Neuron (in vitro differentiated cells): Measurements from ENCODE around the gene IGF2BP2.

ENCODE experiments used
- H2AFZ ChIP-seq: one replicate; pipeline ENCODE4 v1.6.1; 2013; ENCODE audit warnings: low read depth, mild to moderate bottlenecking, inconsistent platforms, low read length, moderate library complexity
- H3K27me3 ChIP-seq: one replicate; pipeline ENCODE4 v1.6.1; 2013; ENCODE audit warnings: low read length; ENCODE audit not compliant: insufficient read depth
- H3K36me3 ChIP-seq: one replicate; pipeline ENCODE4 v1.6.1; 2013; ENCODE audit warnings: low read length; ENCODE audit not compliant: insufficient read depth
- H3K4me1 ChIP-seq: one replicate; pipeline ENCODE4 v1.6.1; 2013; ENCODE audit warnings: low read length; ENCODE audit not compliant: insufficient read depth
- H3K4me3 ChIP-seq: 2 replicates; pipeline ENCODE4 v1.5.1; 2013; ENCODE audit warnings: mild to moderate bottlenecking, low read length, moderate library complexity
- H3K9me3 ChIP-seq: one replicate; pipeline ENCODE4 v1.6.1; 2013; ENCODE audit warnings: low read length

Gene IGF2BP2

DNA sequence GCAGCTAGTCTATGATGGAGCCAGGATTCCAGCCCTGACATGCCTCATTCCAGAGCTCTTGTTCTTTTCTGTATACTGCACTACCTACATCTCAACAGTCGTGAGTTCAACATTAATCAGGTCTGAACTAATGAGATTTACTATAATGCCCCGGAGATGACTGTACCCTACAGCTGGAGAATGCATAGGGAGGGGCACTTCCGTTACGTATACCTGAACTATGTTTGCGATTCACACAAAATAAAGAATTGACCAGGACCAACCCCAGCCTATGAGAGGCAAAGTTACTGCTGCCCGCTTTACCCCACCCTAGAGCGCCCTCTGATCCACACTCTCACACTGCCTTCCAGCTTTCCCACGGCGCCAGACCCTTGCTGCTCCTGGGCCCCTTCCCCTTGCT is 97.0 kb downstream of the IGF2BP2 start:
- peaks cover 15% of the 10 kb centered on the region for H3K4me1 ChIP-seq

DNA sequence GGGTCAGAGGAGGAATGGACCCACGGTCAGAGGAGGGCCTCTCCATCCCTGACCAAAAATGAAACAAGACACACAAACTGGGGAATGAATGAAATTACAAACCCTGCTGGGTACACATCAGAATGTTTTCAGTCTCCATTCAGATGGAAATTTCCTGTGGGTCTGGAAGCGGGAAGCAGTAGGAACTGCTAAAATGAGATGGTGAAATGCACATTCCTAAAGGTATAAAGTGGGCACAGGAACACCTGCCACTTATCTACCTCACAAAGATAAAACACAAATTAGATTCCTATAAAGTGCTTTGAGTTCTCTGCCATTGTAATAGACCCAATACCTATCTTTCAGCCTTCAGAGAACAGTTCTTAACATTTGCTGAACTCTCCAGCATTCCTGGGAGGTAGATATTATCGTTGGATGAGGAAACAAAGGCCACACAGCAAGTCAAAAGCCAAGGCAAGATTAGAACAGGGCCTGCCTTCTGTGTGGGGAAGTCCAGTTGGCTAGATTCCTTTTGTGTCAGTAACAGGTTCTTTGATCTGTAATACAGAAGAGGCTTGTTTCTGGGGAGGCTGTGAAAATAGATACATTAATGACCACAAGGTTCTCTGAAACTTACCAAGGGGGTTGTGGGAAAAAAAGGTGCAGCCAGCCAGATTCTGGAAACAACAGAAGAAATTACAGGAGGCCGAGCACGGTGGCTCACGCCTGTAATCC is 98.4 kb downstream of the IGF2BP2 start:
- no peak overlapping the region for H3K4me3 ChIP-seq
- H3K9me3 ChIP-seq, result no peaks in the 10 kb centered on the region
- peaks cover 15% of the 10 kb centered on the region for H3K4me1 ChIP-seq
- H2AFZ ChIP-seq, result no peak overlapping the region
- H3K27me3 ChIP-seq, result no peaks in the 10 kb centered on the region
- peaks cover 2% of the 10 kb centered on the region for H3K36me3 ChIP-seq

More for the DNA sequence above, 97.0 kb downstream of the IGF2BP2 start:
- Histone ChIP-seq H3K9me3 (no peaks in the 10 kb centered on the region), H3K36me3 (peaks cover 2% of the 10 kb centered on the region), H3K4me3 (no peak overlapping the region), H3K27me3 (no peaks in the 10 kb centered on the region), H2AFZ (no peak overlapping the region)

DNA sequence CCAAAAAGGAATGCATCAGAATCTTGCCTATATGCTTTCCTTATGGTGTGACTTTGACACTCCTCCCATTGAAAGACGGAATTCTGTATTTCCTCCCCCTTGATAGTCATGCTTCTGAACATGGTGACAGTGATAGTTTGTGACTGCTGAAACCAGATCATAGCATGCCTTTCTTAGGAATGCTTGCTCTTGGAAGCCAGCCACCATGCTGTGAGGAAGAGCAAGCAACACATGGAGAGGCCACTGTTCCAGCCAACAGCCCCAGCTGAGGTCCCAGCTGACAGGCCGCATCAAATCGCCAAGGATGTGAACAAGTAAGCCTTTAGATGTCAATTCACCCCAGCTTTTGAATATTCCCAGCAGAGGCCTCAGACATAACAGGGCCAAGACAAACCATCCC is 100.1 kb downstream of the IGF2BP2 start:
- Histone ChIP-seq H3K27me3 (no peaks in the 10 kb centered on the region), H3K4me3 (no peak overlapping the region), H3K4me1 (peaks cover 15% of the 10 kb centered on the region), H3K9me3 (no peaks in the 10 kb centered on the region), H3K36me3 (peaks cover 2% of the 10 kb centered on the region), H2AFZ (no peak overlapping the region)

DNA sequence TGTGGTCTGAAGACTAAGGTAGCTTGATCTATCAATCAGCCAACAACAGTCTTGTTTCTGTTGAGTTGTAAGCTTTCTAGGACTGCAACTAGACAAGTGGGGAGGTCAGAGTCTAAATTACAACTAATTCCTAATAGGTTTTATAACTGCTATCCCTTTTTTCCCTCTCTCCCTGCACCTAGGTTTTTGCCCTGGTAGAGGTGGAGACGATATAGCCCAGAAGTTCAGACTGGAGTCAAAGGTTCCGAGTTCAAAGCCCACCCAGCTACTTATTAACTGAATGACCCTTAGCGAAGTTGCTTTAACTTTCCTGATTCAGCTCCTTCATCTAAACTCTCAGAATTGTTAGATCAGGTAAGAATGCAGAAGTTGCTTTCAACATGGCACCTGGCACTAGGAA is 100.6 kb downstream of the IGF2BP2 start:
- Histone ChIP-seq H3K4me1 (peaks cover 15% of the 10 kb centered on the region), H3K36me3 (peaks cover 2% of the 10 kb centered on the region)

DNA sequence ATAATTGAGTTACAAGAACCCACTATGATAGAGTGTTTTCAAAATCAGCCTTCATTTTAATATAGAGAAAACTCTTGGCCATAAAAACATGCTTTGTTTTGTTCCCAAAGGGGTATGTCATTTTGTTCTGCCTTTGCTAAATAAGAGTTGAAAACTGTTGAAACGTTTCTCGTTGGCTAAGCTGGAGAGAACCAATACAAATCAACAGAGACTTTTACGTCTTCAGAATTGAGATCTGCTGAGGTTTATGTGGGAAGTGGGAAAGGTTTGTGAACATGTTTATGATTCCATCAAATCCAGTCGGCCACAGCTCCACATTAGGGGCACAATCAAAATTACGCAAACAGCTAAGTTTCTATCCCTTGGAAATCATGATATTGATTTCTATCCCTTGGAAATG is 102.0 kb downstream of the IGF2BP2 start:
- Histone ChIP-seq H3K9me3 (no peaks in the 10 kb centered on the region), H3K36me3 (peaks cover 2% of the 10 kb centered on the region), H3K27me3 (no peaks in the 10 kb centered on the region), H2AFZ (no peak overlapping the region), H3K4me1 (peaks cover 19% of the 10 kb centered on the region), H3K4me3 (no peak overlapping the region)

More for the DNA sequence above, 100.6 kb downstream of the IGF2BP2 start:
- Histone ChIP-seq H3K9me3 (no peaks in the 10 kb centered on the region), H2AFZ (no peak overlapping the region), H3K27me3 (no peaks in the 10 kb centered on the region), H3K4me3 (no peak overlapping the region)

DNA sequence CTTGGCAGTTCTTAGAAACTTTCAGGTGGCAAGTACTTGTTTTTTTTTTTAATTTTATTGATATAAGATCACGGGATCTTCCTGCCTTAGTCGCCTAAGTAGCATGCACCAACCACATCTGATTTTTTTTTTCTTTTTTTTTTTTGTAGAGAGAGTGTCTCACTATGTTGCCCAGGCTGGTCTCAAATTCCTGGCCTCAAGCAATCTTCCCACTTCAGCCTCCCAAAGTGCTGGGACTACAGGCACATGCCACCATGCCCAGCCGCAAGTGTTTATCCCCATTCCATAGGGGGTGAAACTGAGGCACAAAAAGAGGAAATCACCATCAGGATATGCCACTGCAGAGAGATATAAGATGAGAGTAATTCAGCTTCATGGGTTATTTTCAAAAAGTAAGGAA is 102.9 kb downstream of the IGF2BP2 start:
- Histone ChIP-seq H3K36me3 (peaks cover 2% of the 10 kb centered on the region), H2AFZ (no peak overlapping the region), H3K4me1 (peaks cover 28% of the 10 kb centered on the region), H3K9me3 (no peaks in the 10 kb centered on the region), H3K27me3 (no peaks in the 10 kb centered on the region), H3K4me3 (no peak overlapping the region)

DNA sequence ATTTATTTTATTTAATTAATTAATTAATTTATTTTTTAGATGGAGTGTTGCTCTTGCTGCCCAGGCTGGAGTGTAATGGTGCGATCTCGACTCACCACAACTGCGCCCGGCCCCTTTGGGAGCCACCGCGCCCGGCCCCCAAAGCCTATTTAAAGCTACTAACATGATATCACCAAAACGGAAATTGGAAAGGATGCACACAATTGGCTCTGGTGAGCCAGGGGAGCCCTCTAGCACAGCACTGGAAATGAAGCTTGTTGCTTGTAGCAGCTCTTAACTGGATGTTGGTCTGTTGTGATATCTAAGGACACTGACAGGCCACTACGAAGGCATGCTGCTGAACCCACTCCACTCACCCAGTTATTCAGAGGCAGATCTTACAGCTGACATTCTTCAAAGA is 104.5 kb downstream of the IGF2BP2 start:
- Histone ChIP-seq H3K4me3 (no peak overlapping the region), H3K4me1 (peaks cover 31% of the 10 kb centered on the region), H3K36me3 (peaks cover 2% of the 10 kb centered on the region), H2AFZ (no peak overlapping the region), H3K27me3 (no peaks in the 10 kb centered on the region), H3K9me3 (no peaks in the 10 kb centered on the region)

DNA sequence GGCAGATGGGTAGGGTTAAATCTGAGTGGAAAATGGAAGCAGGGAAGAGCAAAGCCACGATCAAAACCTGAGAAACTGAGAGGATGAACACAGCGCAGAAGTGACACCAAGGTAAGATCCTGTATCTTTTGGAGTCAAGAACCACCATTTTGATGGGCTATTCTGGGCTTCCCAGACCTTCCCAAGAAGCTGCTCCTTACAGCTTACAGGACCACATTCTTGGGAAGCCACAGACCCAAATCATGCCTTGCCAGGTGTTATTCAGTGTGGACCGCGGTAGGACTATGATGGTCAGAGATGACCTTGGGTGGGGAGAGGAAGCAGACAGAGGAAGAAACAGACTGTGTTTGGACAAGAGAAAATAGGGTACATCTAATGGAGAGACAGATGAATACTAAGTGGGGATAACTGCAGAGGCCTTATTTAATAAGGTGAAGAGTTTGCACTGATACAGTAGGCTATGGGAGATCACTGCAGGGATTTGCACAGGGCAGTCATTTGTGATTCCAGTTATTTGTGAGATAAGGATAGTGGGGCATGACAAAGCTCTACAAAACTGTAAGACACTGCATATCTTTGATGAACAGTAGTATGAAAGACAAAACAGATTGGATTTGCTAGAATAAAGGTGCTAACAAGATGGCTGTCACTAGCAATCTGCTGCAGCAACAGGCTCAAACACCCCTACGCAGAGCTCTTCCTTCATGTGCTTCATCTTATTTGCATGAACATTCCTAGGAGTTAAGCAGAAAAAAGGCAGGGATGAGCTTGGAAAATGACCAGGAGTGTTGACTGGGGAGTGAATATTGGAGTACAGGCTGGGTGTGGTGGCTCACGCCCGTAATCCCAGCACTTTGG is 105.9 kb downstream of the IGF2BP2 start:
- H3K4me1 ChIP-seq, result peaks cover 32% of the 10 kb centered on the region
- no peaks in the 10 kb centered on the region for H3K9me3 ChIP-seq
- no peak overlapping the region for H2AFZ ChIP-seq
- no peak overlapping the region for H3K4me3 ChIP-seq
- H3K27me3 ChIP-seq, result no peaks in the 10 kb centered on the region
- H3K36me3 ChIP-seq, result peaks cover 2% of the 10 kb centered on the region

DNA sequence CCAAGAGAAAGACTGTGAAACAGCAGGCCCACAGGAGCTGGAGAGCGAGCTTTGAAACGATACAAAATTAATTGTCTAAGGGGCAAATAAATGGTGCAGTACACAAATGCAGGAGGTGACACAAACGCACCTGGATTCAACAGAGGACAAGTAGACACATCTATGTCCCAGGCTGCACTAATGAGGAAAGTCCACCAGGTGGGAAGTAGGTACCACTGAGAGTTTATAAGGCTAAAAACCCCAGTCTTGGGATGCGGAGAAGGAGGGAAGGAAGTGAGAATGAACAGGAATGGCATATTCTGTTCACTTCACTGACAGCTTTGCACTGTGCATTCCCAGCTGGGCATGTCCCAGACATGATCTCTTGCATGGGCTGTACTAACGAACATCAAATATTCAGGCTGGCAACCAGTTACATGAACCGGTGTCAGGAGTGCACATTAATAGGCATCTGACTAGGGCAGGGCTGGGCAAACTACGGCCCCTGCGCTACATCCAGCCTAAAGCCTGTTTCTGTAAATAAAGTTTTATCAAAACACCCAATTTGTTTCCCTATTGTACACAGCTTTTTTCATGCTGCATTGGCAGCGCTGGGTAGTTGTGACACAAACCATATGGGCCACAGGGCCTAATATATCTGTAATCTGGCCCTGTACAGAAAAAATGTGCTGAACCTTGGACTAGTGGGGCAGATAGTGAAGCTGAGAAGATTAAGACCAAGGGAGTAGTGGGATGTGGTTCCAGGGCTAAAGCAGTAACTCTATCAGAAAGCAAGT is 107.0 kb downstream of the IGF2BP2 start:
- H3K36me3 ChIP-seq, result no peaks in the 10 kb centered on the region
- H3K9me3 ChIP-seq, result no peaks in the 10 kb centered on the region
- no peak overlapping the region for H3K4me3 ChIP-seq
- no peak overlapping the region for H2AFZ ChIP-seq
- no peaks in the 10 kb centered on the region for H3K27me3 ChIP-seq
- H3K4me1 ChIP-seq, result peaks cover 32% of the 10 kb centered on the region

DNA sequence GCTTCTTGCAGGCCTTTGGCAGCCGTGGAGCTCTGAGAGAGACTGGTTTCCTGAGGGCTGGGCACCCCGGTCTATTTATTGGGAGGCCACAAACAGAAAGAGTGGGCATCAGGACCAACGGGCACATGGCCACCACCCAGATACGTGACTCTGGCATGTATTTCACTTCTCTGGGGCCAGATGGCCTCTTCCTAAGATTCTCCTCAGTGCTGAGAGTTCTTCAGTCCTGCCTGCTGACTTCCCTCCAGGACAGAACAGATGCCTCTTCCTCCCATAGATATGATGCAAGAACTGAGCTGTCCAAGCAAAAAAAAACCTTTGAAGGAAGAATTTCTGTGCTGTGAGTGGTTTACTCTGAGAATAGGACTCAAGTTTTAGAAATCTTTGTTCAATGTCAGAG is 107.7 kb downstream of the IGF2BP2 start:
- Histone ChIP-seq H2AFZ (no peak overlapping the region), H3K27me3 (no peaks in the 10 kb centered on the region), H3K36me3 (no peaks in the 10 kb centered on the region), H3K4me3 (no peak overlapping the region), H3K9me3 (no peaks in the 10 kb centered on the region), H3K4me1 (peaks cover 32% of the 10 kb centered on the region)

DNA sequence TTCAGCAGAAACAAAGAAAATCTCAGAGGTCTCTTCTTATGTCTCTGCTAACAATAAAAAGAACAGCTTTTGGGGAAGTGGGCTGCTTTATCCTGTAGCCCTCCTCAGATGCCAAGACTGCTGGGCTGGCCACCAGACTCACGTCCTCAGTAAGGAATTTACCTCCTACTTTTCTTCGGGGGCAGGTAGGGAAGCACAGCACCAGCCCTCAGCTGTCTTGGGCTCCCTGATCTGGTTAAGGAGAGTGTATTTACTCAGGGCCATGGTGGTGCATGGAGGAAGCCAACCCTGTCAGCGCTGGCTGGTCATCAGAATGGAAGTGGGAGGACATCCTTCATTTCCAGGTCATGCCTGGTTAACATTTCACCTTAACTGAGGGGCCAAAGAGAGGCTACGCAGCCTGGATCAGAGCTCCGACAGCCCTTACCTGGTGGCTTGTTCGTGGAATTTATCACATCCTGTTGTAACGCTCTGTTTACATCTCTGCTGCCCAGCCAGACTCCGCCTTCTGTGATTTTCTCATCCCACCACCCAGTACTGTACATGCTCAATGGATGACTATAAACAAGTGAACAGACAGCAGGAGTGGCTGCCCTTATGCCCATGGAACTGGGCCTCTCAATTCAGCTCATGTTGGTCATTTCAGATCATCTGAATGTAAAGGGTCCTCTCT is 108.3 kb downstream of the IGF2BP2 start:
- no peak overlapping the region for H3K4me3 ChIP-seq
- no peak overlapping the region for H2AFZ ChIP-seq
- H3K27me3 ChIP-seq, result no peaks in the 10 kb centered on the region
- H3K9me3 ChIP-seq, result no peaks in the 10 kb centered on the region
- no peaks in the 10 kb centered on the region for H3K36me3 ChIP-seq
- H3K4me1 ChIP-seq, result peaks cover 33% of the 10 kb centered on the region

DNA sequence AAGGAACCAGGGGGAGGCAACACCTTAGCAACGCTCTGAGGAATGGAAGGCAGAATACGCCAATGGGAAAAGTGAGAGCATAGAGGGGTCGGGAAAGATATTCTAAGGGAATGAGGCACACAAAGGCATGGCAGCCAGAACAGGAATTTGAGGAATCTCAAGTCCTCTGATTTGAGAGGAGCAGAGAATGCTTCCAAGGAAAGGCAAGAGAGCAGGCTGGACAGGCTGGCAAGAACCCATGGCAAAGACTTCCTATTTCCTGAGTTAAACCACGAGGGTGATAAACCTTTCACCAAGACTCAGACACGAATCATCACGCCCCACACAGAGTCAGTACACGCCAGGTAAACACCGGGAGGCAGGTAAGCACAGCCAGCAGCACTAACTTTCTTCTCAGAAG is 109.8 kb downstream of the IGF2BP2 start:
- H3K36me3 ChIP-seq, result no peaks in the 10 kb centered on the region
- peaks cover 36% of the 10 kb centered on the region for H3K4me1 ChIP-seq
- H2AFZ ChIP-seq, result no peak overlapping the region
- H3K9me3 ChIP-seq, result no peaks in the 10 kb centered on the region
- no peaks in the 10 kb centered on the region for H3K27me3 ChIP-seq
- H3K4me3 ChIP-seq, result no peak overlapping the region
